Neural crest cell (in vitro differentiated cells): ENCODE measurements around the gene HNF4A. TPM values are rescaled to one million over a fixed set of nuclear protein-coding genes. Genes with fewer than 3 reads are reported as not detected.

ENCODE experiments used
- DNase-seq: peaks from one replicate; pipeline ENCODE4 v3.0.0; 2021; ENCODE audit warnings: low read depth, mixed read lengths, low spot score
- H3K27ac Mint-ChIP-seq: one replicate; pipeline ENCODE4 v1.8.0; 2021; ENCODE audit warnings: mild to moderate bottlenecking, mixed read lengths; ENCODE audit not compliant: unreplicated experiment
- H3K27me3 Mint-ChIP-seq: 2 replicates; pipeline ENCODE4 v1.8.0; 2021; ENCODE audit warnings: low read depth, mild to moderate bottlenecking, mixed read lengths
- H3K36me3 Mint-ChIP-seq: 2 replicates; pipeline ENCODE4 v1.8.0; 2021; ENCODE audit warnings: low read depth, mild to moderate bottlenecking, mixed read lengths
- H3K4me1 Mint-ChIP-seq: 2 replicates; pipeline ENCODE4 v1.8.0; 2021; ENCODE audit warnings: mixed read lengths
- H3K4me3 Mint-ChIP-seq: one replicate; pipeline ENCODE4 v1.8.0; 2021; ENCODE audit warnings: mild to moderate bottlenecking, mixed read lengths
- H3K9me3 Mint-ChIP-seq: 2 replicates; pipeline ENCODE4 v1.8.0; 2021; ENCODE audit warnings: mixed read lengths
- total RNA-seq: library from RNA; stranded (reverse); gene quantifications from 2 replicates; pipeline ENCODE4 v1.2.1, GENCODE V29; 2021
- TF ChIP-seq, protein P1 (sequence below): fragments of 200-600 bp; sonication (generic); conservative IDR thresholded peaks from 2 replicates; pipeline ENCODE4 v1.5.0; 2021; ENCODE audit warnings: antibody characterized with exemption, mild to moderate bottlenecking

Gene HNF4A
- total RNA-seq, 1 donor from 2014 or later, result not detected

DNA sequence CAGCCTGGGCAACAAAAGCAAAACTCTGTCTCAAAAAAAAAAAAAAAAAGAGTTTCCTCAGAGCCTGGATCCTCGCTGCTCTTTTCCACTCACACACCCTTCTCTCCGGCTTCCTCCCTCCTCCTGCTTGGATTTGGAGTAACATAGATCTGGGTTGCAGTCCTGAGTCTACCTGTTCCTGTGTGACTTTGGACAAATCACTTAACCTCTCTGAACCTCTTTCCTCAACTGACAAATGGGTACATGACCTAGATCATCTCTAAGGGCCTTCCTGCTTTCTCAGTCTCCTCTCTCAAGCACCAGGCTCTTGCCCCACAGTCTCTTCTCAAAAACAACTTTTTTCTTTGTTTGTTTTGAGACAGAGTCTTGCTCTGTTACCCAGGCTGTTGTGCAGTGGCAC is 24.3 kb upstream of the HNF4A start:
- no peak overlapping the region for H3K27ac Mint-ChIP-seq
- TF ChIP-seq, protein P1, sequence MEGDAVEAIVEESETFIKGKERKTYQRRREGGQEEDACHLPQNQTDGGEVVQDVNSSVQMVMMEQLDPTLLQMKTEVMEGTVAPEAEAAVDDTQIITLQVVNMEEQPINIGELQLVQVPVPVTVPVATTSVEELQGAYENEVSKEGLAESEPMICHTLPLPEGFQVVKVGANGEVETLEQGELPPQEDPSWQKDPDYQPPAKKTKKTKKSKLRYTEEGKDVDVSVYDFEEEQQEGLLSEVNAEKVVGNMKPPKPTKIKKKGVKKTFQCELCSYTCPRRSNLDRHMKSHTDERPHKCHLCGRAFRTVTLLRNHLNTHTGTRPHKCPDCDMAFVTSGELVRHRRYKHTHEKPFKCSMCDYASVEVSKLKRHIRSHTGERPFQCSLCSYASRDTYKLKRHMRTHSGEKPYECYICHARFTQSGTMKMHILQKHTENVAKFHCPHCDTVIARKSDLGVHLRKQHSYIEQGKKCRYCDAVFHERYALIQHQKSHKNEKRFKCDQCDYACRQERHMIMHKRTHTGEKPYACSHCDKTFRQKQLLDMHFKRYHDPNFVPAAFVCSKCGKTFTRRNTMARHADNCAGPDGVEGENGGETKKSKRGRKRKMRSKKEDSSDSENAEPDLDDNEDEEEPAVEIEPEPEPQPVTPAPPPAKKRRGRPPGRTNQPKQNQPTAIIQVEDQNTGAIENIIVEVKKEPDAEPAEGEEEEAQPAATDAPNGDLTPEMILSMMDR, result no peak
- no peaks in the 10 kb centered on the region for H3K9me3 Mint-ChIP-seq
- no peaks in the 10 kb centered on the region for H3K4me1 Mint-ChIP-seq
- no peak for DNase-seq
- H3K4me3 Mint-ChIP-seq, result no peak overlapping the region
- peaks cover 8% of the 10 kb centered on the region for H3K27me3 Mint-ChIP-seq
- H3K36me3 Mint-ChIP-seq, result no peaks in the 10 kb centered on the region

DNA sequence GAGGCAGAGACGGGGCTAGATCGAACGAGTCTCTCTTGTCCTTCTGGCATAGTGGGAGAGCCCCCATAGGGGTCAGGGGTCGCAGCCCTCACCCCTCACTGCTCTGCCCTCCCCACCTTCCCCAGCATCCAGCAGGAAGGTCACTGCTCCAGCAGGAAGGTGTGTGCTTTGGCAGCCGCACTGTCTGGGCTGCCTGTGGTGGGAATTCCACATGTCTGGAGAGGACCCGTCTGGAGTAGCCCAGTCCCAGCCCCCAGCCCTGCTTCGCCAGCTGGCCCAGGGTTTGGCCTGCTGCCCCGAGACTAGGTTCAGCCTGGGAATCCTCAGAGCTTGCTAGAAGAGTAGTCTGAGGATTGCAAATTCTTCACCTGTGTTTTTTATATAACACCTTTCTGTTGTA is 21.2 kb upstream of the HNF4A start:
- Mint-ChIP-seq H3K36me3 (no peaks in the 10 kb centered on the region), H3K4me3 (no peak overlapping the region), H3K4me1 (peaks cover 5% of the 10 kb centered on the region), H3K27ac (no peak overlapping the region), H3K9me3 (no peaks in the 10 kb centered on the region), H3K27me3 (peaks cover 10% of the 10 kb centered on the region)
- no peak for DNase-seq
- TF ChIP-seq, protein P1, result no peak

DNA sequence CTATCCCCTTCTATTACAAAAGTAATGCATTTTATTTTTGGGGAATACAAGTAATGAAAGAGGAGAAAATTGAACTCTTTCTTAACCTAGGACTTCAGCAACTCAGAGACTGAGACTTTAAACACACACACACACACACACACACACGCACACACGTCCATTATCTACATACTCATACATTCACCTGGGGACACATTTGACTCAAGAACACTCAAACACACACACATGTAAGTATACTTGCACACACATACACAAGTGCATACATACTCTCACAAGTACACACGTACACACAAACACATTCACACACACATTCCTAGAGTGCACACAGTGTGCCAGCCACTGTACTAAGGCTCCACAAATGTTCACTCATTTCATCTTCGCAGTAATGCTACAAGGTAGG is 20.8 kb upstream of the HNF4A start:
- Mint-ChIP-seq H3K27ac (no peak overlapping the region), H3K36me3 (no peaks in the 10 kb centered on the region), H3K27me3 (peaks cover 10% of the 10 kb centered on the region), H3K4me1 (peaks cover 5% of the 10 kb centered on the region), H3K9me3 (no peaks in the 10 kb centered on the region), H3K4me3 (no peak overlapping the region)
- no peak for DNase-seq
- TF ChIP-seq, protein P1, result no peak

DNA sequence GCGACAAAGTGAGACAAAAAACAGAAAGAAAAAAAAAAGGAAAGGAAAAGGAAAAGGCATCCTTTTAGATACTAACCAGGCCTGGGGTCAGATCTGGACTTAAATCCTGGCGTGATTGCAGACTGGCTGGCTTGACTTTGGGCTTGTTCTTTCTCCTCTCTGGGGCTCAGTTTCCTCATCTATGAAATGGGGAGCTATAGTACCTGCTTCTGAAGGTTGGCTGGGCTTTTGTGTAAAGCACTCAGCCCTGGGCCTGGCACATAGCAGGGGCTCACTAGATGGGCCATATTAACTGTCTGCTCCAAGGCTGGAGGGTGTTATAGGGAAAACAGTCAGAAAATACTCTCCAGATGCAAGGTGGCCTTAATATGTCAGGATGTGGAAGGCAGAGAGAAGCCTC is 19.8 kb upstream of the HNF4A start:
- H3K4me1 Mint-ChIP-seq, result peaks cover 5% of the 10 kb centered on the region
- TF ChIP-seq, protein P1, result no peak
- H3K27ac Mint-ChIP-seq, result no peak overlapping the region
- no peak for DNase-seq
- no peak overlapping the region for H3K4me3 Mint-ChIP-seq
- peaks cover 10% of the 10 kb centered on the region for H3K27me3 Mint-ChIP-seq
- H3K36me3 Mint-ChIP-seq, result no peaks in the 10 kb centered on the region
- H3K9me3 Mint-ChIP-seq, result no peaks in the 10 kb centered on the region

DNA sequence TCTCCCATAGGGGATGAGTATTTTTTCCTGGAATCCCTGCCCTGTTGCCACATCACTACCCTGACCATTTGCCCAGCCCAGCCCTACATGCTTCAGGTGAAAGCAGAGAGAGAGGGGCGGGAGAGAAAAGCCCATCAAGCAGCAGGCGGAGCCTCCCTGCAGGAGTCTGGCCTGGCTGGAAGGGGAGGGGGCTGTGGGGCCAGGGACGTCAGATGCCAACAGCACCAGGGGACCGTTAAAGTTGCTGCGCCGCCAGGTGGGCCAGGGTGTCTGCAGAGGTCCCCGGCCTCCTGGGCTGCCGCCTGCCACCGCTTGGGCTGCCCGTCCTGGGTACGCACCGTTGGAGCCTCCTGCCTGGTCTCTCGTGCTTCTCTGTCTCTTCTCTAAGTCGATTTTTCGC is 19.4 kb upstream of the HNF4A start:
- DNase-seq, result no peak
- Mint-ChIP-seq H3K36me3 (no peaks in the 10 kb centered on the region), H3K4me1 (peaks cover 5% of the 10 kb centered on the region), H3K27me3 (peaks cover 10% of the 10 kb centered on the region), H3K27ac (no peak overlapping the region), H3K9me3 (no peaks in the 10 kb centered on the region), H3K4me3 (no peak overlapping the region)
- TF ChIP-seq, protein P1, result no peak
